HepG2 (cell line): ENCODE measurements around the gene KANK3. TPM values are rescaled to one million over a fixed set of nuclear protein-coding genes. Genes with fewer than 3 reads are reported as not detected.

Source experiments
- ATAC-seq: fragments of 200-7000 bp; cut with Tn5 transposase; 3 replicates; pipeline ENCODE4 v1.9.1; 2020; ENCODE audit warnings: mild to moderate bottlenecking, moderate library complexity
- BruUV-seq: library from RNA; stranded (reverse); fragments of 400-500 nt; replicated peaks from 2 replicates; lab custom pipeline; 2021; lab: Mats Ljungman, UMichigan
- CTCF ChIA-PET: fragments of 300-600 bp; formaldehyde crosslinking; extraction: SDS; loops from one replicate; lab custom pipeline; 2021; ENCODE audit warnings: low total read pairs, inconsistent platforms, low intra/inter-chr PET ratio; lab: Yijun Ruan, JAX
- POLR2A ChIA-PET: fragments of 350-600 bp; sonication (Branson Sonifier 250); formaldehyde crosslinking; loops from one replicate; lab custom pipeline; 2020; ENCODE audit warnings: antibody characterized with exemption, inconsistent platforms; lab: Yijun Ruan, JAX
- DNase-seq: peaks from one replicate; pipeline ENCODE4 v3.0.0-alpha.2; 2015; ENCODE audit warnings: low spot score
- FAIRE-seq: peaks from 3 replicates; lab custom pipeline; 2011; peaks lifted over from hg19 to GRCh38; lab: Jason Lieb, UNC
- H2AFZ ChIP-seq: one replicate; pipeline ENCODE4 v1.6.1; 2011; ENCODE audit warnings: low read length, inconsistent platforms
- H3K27ac ChIP-seq: fragments of 300-600 bp; 3 replicates; pipeline ENCODE4 v1.8.0; 2011; ENCODE audit warnings: mixed run types, mild to moderate bottlenecking, mixed read lengths, low read length, inconsistent platforms; ENCODE audit not compliant: insufficient read depth; ENCODE audit errors: extremely low read length
- H3K27me3 ChIP-seq, 2 experiments: fragments of 200-600 bp in 1 of 2; 2 replicates in 1 of 2; 3 replicates in 1 of 2; pipeline versions ENCODE4 v1.6.0 to v1.8.0; 2011; ENCODE audit warnings: low read length in 2 of 2, mild to moderate bottlenecking in 2 of 2, moderate library complexity in 2 of 2, inconsistent platforms in 1 of 2; ENCODE audit not compliant: insufficient read depth in 2 of 2, control insufficient read depth in 1 of 2
- H3K36me3 ChIP-seq, 2 experiments: fragments of 200-600 bp in 1 of 2; replicated peaks in 1 of 2; 2 replicates in 1 of 2; 3 replicates in 1 of 2; pipeline versions ENCODE4 v1.5.1 to v1.8.0; 2011; ENCODE audit warnings: low read length in 2 of 2, inconsistent platforms in 1 of 2; ENCODE audit not compliant: insufficient read depth in 2 of 2, control insufficient read depth in 1 of 2
- H3K4me1 ChIP-seq: 2 replicates; pipeline ENCODE4 v1.5.1; 2012; ENCODE audit warnings: low read length, inconsistent platforms; ENCODE audit not compliant: insufficient read depth
- H3K4me2 ChIP-seq: 2 replicates; pipeline ENCODE4 v1.6.0; 2011; ENCODE audit warnings: low read depth, low read length, inconsistent platforms
- H3K4me3 ChIP-seq, 3 experiments: fragments of 200-600 bp in 1 of 3; sonication (generic), shearing (Covaris generic) in 1 of 3; replicated peaks in 1 of 3; 2 replicates each; pipeline ENCODE4 v1.5.1; 2011 to 2016; ENCODE audit warnings: low read length in 3 of 3, inconsistent platforms in 2 of 3, low read depth in 2 of 3, mild to moderate bottlenecking in 2 of 3, control low read depth in 1 of 3, mixed read lengths in 1 of 3; ENCODE audit not compliant: insufficient read depth in 1 of 3
- H3K79me2 ChIP-seq: one replicate; pipeline ENCODE4 v1.6.1; 2011; ENCODE audit warnings: low read length, inconsistent platforms; ENCODE audit not compliant: insufficient read depth
- H3K9ac ChIP-seq: 2 replicates; pipeline ENCODE4 v1.6.0; 2011; ENCODE audit warnings: mild to moderate bottlenecking, low read depth, low read length, inconsistent platforms; ENCODE audit not compliant: insufficient read depth
- H3K9me3 ChIP-seq: 2 replicates; pipeline ENCODE4 v1.5.1; 2012; ENCODE audit warnings: mild to moderate bottlenecking, low read length
- H4K20me1 ChIP-seq: 2 replicates; pipeline ENCODE4 v1.6.0; 2011; ENCODE audit warnings: inconsistent platforms, mild to moderate bottlenecking, low read length, moderate library complexity; ENCODE audit not compliant: insufficient read depth
- CEBPG ChIP-seq: IDR thresholded peaks from 2 replicates; pipeline ENCODE4 v1.6.1; 2016
- E2F5 ChIP-seq: sonication (generic); formaldehyde crosslinking; conservative IDR thresholded peaks from 2 replicates; pipeline ENCODE4 v1.4.0; 2020; ENCODE audit warnings: missing genetic modification reagents
- HDAC6 ChIP-seq: fragments of 200-600 bp; sonication (generic); IDR thresholded peaks from 2 replicates; pipeline ENCODE4 v1.7.0; 2017; ENCODE audit warnings: mild to moderate bottlenecking, antibody characterized with exemption, low read length, low read depth
- NCOR1 ChIP-seq: fragments of 200-600 bp; sonication (generic); IDR thresholded peaks from 2 replicates; pipeline ENCODE4 v1.7.0; 2017; ENCODE audit warnings: antibody characterized with exemption, low read length, borderline replicate concordance
- NR2F6 ChIP-seq, 2 experiments: IDR thresholded peaks; 2 replicates each; pipeline ENCODE4 v1.6.1; 2016; ENCODE audit warnings: antibody characterized with exemption in 1 of 2, mild to moderate bottlenecking in 1 of 2
- PAWR ChIP-seq: sonication (generic); formaldehyde crosslinking; IDR thresholded peaks from 2 replicates; pipeline ENCODE4 v1.4.0; 2020; ENCODE audit warnings: missing genetic modification reagents, mild to moderate bottlenecking, borderline replicate concordance
- PHF21A ChIP-seq: sonication (generic); formaldehyde crosslinking; IDR thresholded peaks from 2 replicates; pipeline ENCODE4 v1.5.0; 2020; ENCODE audit warnings: mild to moderate bottlenecking, missing genetic modification reagents
- RBAK ChIP-seq: sonication (generic); formaldehyde crosslinking; IDR thresholded peaks from 2 replicates; pipeline ENCODE4 v1.5.1; 2020; ENCODE audit warnings: mild to moderate bottlenecking, missing genetic modification reagents
- SIN3B ChIP-seq: fragments of 150-350 bp; IDR thresholded peaks from 2 replicates; pipeline ENCODE4 v1.6.1; 2014; ENCODE audit warnings: low read length
- ZFYVE20 ChIP-seq: sonication (generic); formaldehyde crosslinking; IDR thresholded peaks from 2 replicates; pipeline ENCODE4 v1.8.0; 2023; ENCODE audit warnings: low read depth, mild to moderate bottlenecking, moderate library complexity, missing genetic modification reagents, borderline replicate concordance
- ZMYM4 ChIP-seq: sonication (generic); formaldehyde crosslinking; IDR thresholded peaks from 2 replicates; pipeline ENCODE4 v1.8.1; 2023; ENCODE audit warnings: mild to moderate bottlenecking, missing genetic modification reagents
- ZNF138 ChIP-seq: sonication (generic); formaldehyde crosslinking; IDR thresholded peaks from 2 replicates; pipeline ENCODE4 v1.5.0; 2020; ENCODE audit warnings: mild to moderate bottlenecking, low read depth, missing genetic modification reagents
- ZNF44 ChIP-seq: sonication (generic); formaldehyde crosslinking; IDR thresholded peaks from 2 replicates; pipeline ENCODE4 v1.5.1; 2020; ENCODE audit warnings: mild to moderate bottlenecking, missing genetic modification reagents
- ZNF775 ChIP-seq: sonication (generic); formaldehyde crosslinking; IDR thresholded peaks from 2 replicates; pipeline ENCODE4 v1.4.0; 2020; ENCODE audit warnings: missing genetic modification reagents, mild to moderate bottlenecking, moderate library complexity, borderline replicate concordance
- ZNF83 ChIP-seq: sonication (generic); formaldehyde crosslinking; IDR thresholded peaks from 2 replicates; pipeline ENCODE4 v1.4.0; 2020; ENCODE audit warnings: missing genetic modification reagents, mild to moderate bottlenecking, borderline replicate concordance
- WGBS: methylation state at CpG from one replicate; pipeline ENCODE4 v1.1.6; 2017; ENCODE audit warnings: low lambda C conversion rate; 5-methylcytosine and 5-hydroxymethylcytosine counted together
- in situ Hi-C: cut with HindIII; loops from 2 replicates; pipeline ENCODE4 v1.10.0; 2017; ENCODE audit warnings: low pct_unique_long_range_greater_than_20kb; ENCODE audit not compliant: extremely low pct_ligation_motif_present
- intact Hi-C: fragments of 100-400 bp; cut with micrococcal nuclease; formaldehyde crosslinking; loops from one replicate; pipeline ENCODE4 v1.10.0; 2022; ENCODE audit not compliant: unreplicated experiment
- polyA plus RNA-seq, 8 experiments: library from polyadenylated mRNA; depleted of rRNA in 3 of 8; stranded (reverse) in 7 of 8; unstranded in 1 of 8; fragments of >200 nt; fragmentation: Illumina TruSeq in 4 of 8; extraction: Trizol in 4 of 8; gene quantifications; 2 replicates each; pipeline versions ENCODE4 v1.2.1 to v1.2.3, GENCODE V29; 2011 to 2016; ENCODE audit warnings: low read depth in 4 of 8, missing spikeins in 1 of 8, mixed read lengths in 1 of 8; ENCODE audit not compliant: insufficient read depth in 1 of 8
- total RNA-seq, 5 experiments: library from RNA; depleted of rRNA; stranded (reverse); fragments of >200 nt; fragmentation: Illumina TruSeq; extraction: Trizol; gene quantifications; 2 replicates each; pipeline ENCODE4 v1.2.3, GENCODE V29; 2016; ENCODE audit warnings: low read depth in 1 of 5
- TF ChIP-seq, protein P1 (sequence below): IDR thresholded peaks from 2 replicates; pipeline ENCODE4 v1.6.1; 2012; ENCODE audit warnings: low read depth, low read length, improper control_type of control experiment
- TF ChIP-seq, protein P2 (sequence below): sonication (generic); formaldehyde crosslinking; IDR thresholded peaks from 2 replicates; pipeline ENCODE4 v1.4.0; 2020; ENCODE audit warnings: missing genetic modification reagents, borderline replicate concordance

Gene KANK3
- total and polyA plus RNA-seq, 2 of the 13 experiments (the other 11 are each of a cell fraction or from before 2014, with no cell fraction given) = 0.15 to 0.20 TPM

GRCh38 chr19:8387688-8388611, 44.9 kb upstream of the KANK3 start:
- Histone ChIP-seq H4K20me1 (peaks cover 5% of the 10 kb centered on the region), H3K36me3 (no peaks in the 10 kb centered on the region), H3K27ac (peak overlapping the region; percentile 89), H3K4me3 (peak overlapping the region in 1 of 3 experiments; percentile 27; a peak in 1 of 6 replicates), H3K79me2 (peaks cover 22% of the 10 kb centered on the region), H3K4me2 (peak overlapping the region; percentile 72), H3K9ac (peak overlapping the region; percentile 75), H3K4me1 (peaks cover 71% of the 10 kb centered on the region), H3K9me3 (no peaks in the 10 kb centered on the region), H2AFZ (no peak overlapping the region), H3K27me3 (no peaks in the 10 kb centered on the region)
- CTCF ChIA-PET = no interaction called here
- FAIRE-seq = peak; percentile 87
- peak; percentile 33 for ATAC-seq
- TSS peak; percentile 41 for BruUV-seq
- in situ Hi-C loops = no loop called here
- 27% methylated on average over 16 of the region's 16 CpGs for WGBS
- POLR2A ChIA-PET = interaction anchor here (0.8 to 2.0 kb wide), 6 partner anchors 9 to 36 kb away, joined by 3 to 5 read pairs (median 4); no protein-coding TSS in a partner anchor
- intact Hi-C loops = loop anchor here (1.0 kb wide), 1 partner anchor 14 kb away; no protein-coding TSS in a partner anchor
- peak; percentile 97 for DNase-seq
- no peak for TF ChIP-seq HDAC6
- TF ChIP-seq E2F5 = no peak
- TF ChIP-seq SIN3B = 0 out of 2 replicates have a peak, but pooled peaks have one; percentile 13
- TF ChIP-seq PAWR = no peak
- no peak for TF ChIP-seq ZFYVE20
- no peak for TF ChIP-seq ZNF83 (CRISPR knock-in tag)
- TF ChIP-seq ZNF775 = no peak
- TF ChIP-seq ZNF138 (CRISPR knock-in tag) = no peak
- TF ChIP-seq PHF21A (CRISPR knock-in tag) = peak; percentile 88
- no peak for TF ChIP-seq RBAK (CRISPR knock-in tag)
- TF ChIP-seq, protein P1, sequence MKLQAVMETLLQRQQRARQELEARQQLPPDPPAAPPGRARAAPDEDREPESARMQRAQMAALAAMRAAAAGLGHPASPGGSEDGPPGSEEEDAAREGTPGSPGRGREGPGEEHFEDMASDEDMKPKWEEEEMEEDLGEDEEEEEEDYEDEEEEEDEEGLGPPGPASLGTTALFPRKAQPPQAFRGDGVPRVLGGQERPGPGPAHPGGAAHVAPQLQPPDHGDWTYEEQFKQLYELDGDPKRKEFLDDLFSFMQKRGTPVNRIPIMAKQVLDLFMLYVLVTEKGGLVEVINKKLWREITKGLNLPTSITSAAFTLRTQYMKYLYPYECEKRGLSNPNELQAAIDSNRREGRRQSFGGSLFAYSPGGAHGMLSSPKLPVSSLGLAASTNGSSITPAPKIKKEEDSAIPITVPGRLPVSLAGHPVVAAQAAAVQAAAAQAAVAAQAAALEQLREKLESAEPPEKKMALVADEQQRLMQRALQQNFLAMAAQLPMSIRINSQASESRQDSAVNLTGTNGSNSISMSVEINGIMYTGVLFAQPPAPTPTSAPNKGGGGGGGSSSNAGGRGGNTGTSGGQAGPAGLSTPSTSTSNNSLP = peak; percentile 97
- no peak for TF ChIP-seq ZNF44
- TF ChIP-seq, protein P2, sequence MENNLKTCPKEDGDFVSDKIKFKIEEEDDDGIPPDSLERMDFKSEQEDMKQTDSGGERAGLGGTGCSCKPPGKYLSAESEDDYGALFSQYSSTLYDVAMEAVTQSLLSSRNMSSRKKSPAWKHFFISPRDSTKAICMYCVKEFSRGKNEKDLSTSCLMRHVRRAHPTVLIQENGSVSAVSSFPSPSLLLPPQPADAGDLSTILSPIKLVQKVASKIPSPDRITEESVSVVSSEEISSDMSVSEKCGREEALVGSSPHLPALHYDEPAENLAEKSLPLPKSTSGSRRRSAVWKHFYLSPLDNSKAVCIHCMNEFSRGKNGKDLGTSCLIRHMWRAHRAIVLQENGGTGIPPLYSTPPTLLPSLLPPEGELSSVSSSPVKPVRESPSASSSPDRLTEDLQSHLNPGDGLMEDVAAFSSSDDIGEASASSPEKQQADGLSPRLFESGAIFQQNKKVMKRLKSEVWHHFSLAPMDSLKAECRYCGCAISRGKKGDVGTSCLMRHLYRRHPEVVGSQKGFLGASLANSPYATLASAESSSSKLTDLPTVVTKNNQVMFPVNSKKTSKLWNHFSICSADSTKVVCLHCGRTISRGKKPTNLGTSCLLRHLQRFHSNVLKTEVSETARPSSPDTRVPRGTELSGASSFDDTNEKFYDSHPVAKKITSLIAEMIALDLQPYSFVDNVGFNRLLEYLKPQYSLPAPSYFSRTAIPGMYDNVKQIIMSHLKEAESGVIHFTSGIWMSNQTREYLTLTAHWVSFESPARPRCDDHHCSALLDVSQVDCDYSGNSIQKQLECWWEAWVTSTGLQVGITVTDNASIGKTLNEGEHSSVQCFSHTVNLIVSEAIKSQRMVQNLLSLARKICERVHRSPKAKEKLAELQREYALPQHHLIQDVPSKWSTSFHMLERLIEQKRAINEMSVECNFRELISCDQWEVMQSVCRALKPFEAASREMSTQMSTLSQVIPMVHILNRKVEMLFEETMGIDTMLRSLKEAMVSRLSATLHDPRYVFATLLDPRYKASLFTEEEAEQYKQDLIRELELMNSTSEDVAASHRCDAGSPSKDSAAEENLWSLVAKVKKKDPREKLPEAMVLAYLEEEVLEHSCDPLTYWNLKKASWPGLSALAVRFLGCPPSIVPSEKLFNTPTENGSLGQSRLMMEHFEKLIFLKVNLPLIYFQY (CRISPR knock-in tag) = 0 out of 2 replicates have a peak, but pooled peaks have one; percentile 34
- peak; percentile 74 for TF ChIP-seq ZMYM4 (CRISPR knock-in tag)
- peak; percentile 83 for TF ChIP-seq CEBPG
- TF ChIP-seq NR2F6 (IDR thresholded peaks at IDR 0.05) = peak; percentile 81
- TF ChIP-seq NR2F6 (CRISPR knock-in tag; IDR thresholded peaks at IDR 0.05) = peak; percentile 87
- peak; percentile 71; the same call in 1 of the 2 replicates for TF ChIP-seq NCOR1
